SK-N-SH (cell line): ENCODE measurements around the gene HOXC6. TPM values are rescaled to one million over a fixed set of nuclear protein-coding genes. Genes with fewer than 3 reads are reported as not detected.

ENCODE experiments used
- CTCF ChIA-PET: fragments of 300-600, 350-600 bp; formaldehyde crosslinking; extraction: SDS; loops from one replicate; lab custom pipeline; 2021; lab: Yijun Ruan, JAX
- POLR2A ChIA-PET: fragments of 350-600 bp; sonication (Branson Sonifier 250); formaldehyde crosslinking; extraction: SDS; loops from one replicate; lab custom pipeline; 2020; ENCODE audit warnings: antibody characterized with exemption, inconsistent platforms; lab: Yijun Ruan, JAX
- DNase-seq: peaks from one replicate; pipeline ENCODE4 v3.0.0; 2012
- H2AFZ ChIP-seq: fragments of 200-600 bp; sonication (generic); 2 replicates; pipeline ENCODE4 v1.8.1; 2016; ENCODE audit warnings: antibody characterized with exemption, mild to moderate bottlenecking, low read depth
- H3F3A ChIP-seq: fragments of 200-600 bp; sonication (generic); replicated peaks from 2 replicates; pipeline ENCODE3; 2016; ENCODE audit warnings: antibody characterized with exemption, mild to moderate bottlenecking; ENCODE audit not compliant: insufficient read depth
- H3K27ac ChIP-seq, 2 experiments: fragments of 200-500 bp in 1 of 2; fragments of 200-600 bp in 1 of 2; sonication (Bioruptor generic) in 1 of 2; sonication (generic), shearing (Covaris generic) in 1 of 2; 2 replicates each; pipeline versions ENCODE4 v1.5.1 to v1.6.1; 2014 to 2016; ENCODE audit warnings: low read depth in 2 of 2, inconsistent platforms in 1 of 2, low read length in 1 of 2, mild to moderate bottlenecking in 1 of 2, mixed read lengths in 1 of 2
- H3K27me3 ChIP-seq: fragments of 200-600 bp; sonication (generic), shearing (Covaris generic); 2 replicates; pipeline ENCODE4 v1.6.1; 2016; ENCODE audit warnings: mixed run types; ENCODE audit not compliant: insufficient read depth
- H3K36me3 ChIP-seq, 2 experiments: fragments of 200-500 bp in 1 of 2; fragments of 200-600 bp in 1 of 2; sonication (Bioruptor generic) in 1 of 2; sonication (generic) in 1 of 2; replicated peaks in 1 of 2; 2 replicates each; pipeline versions ENCODE3 to v1.5.1; 2014 to 2016; ENCODE audit warnings: low read length in 1 of 2, mild to moderate bottlenecking in 1 of 2; ENCODE audit not compliant: insufficient read depth in 2 of 2, control insufficient read depth in 1 of 2
- H3K4me1 ChIP-seq, 2 experiments: fragments of 200-500 bp in 1 of 2; fragments of 200-600 bp in 1 of 2; sonication (Bioruptor generic) in 1 of 2; sonication (generic), shearing (Covaris generic) in 1 of 2; 2 replicates each; pipeline versions ENCODE4 v1.5.1 to v1.6.1; 2014 to 2016; ENCODE audit warnings: low read depth in 1 of 2, low read length in 1 of 2, mixed run types in 1 of 2; ENCODE audit not compliant: insufficient read depth in 2 of 2, control insufficient read depth in 1 of 2
- H3K4me2 ChIP-seq: fragments of 200-600 bp; sonication (generic), shearing (Covaris generic); 2 replicates; pipeline ENCODE4 v1.6.1; 2017; ENCODE audit warnings: mixed run types
- H3K4me3 ChIP-seq, 2 experiments: fragments of 200-500 bp in 1 of 2; fragments of 200-600 bp in 1 of 2; sonication (Bioruptor generic) in 1 of 2; sonication (generic), shearing (Covaris generic) in 1 of 2; 2 replicates each; pipeline versions ENCODE4 v1.5.1 to v1.8.1; 2014 to 2016; ENCODE audit warnings: low read depth in 2 of 2, inconsistent platforms in 1 of 2, low read length in 1 of 2, mild to moderate bottlenecking in 1 of 2, mixed read lengths in 1 of 2, moderate library complexity in 1 of 2
- H3K79me2 ChIP-seq: fragments of 200-600 bp; sonication (generic); 2 replicates; pipeline ENCODE4 v1.8.1; 2017; ENCODE audit warnings: mild to moderate bottlenecking; ENCODE audit not compliant: insufficient read depth
- H3K9ac ChIP-seq: fragments of 200-600 bp; sonication (generic); 2 replicates; pipeline ENCODE4 v1.6.1; 2017; ENCODE audit warnings: mixed run types
- H3K9me2 ChIP-seq: fragments of 200-600 bp; sonication (generic); 2 replicates; pipeline ENCODE4 v1.6.1; 2017; ENCODE audit warnings: mixed run types
- H3K9me3 ChIP-seq: fragments of 200-600 bp; sonication (generic); 2 replicates; pipeline ENCODE4 v1.6.1; 2017; ENCODE audit warnings: mixed run types, mild to moderate bottlenecking, moderate library complexity
- H4K20me1 ChIP-seq: fragments of 200-600 bp; sonication (generic); 2 replicates; pipeline ENCODE4 v1.6.1; 2017; ENCODE audit warnings: mild to moderate bottlenecking, mixed run types; ENCODE audit not compliant: insufficient read depth
- CHD2 ChIP-seq: fragments of 150-350 bp; IDR thresholded peaks from 2 replicates; pipeline ENCODE4 v1.6.1; 2018; ENCODE audit warnings: low read length; ENCODE audit not compliant: partially characterized antibody
- CTCF ChIP-seq: fragments of 200-600 bp; sonication (generic); IDR thresholded peaks from 2 replicates; pipeline ENCODE4 v1.6.1; 2017; ENCODE audit warnings: antibody characterized with exemption, mild to moderate bottlenecking, moderate library complexity
- ELF1 ChIP-seq: IDR thresholded peaks from 2 replicates; pipeline ENCODE4 v1.4.0; 2012
- EZH2phosphoT487 ChIP-seq: fragments of 200-600 bp; sonication (generic); IDR thresholded peaks from 2 replicates; pipeline ENCODE4 v1.6.1; 2017; ENCODE audit warnings: low read depth, mixed run types, mild to moderate bottlenecking, antibody characterized with exemption, moderate library complexity, borderline replicate concordance
- FOXJ3 ChIP-seq: sonication (generic); formaldehyde crosslinking; IDR thresholded peaks from 2 replicates; pipeline ENCODE4 v1.5.1; 2020; ENCODE audit warnings: mild to moderate bottlenecking, missing genetic modification reagents
- FOXM1 ChIP-seq: IDR thresholded peaks from 2 replicates; pipeline ENCODE4 v1.4.0; 2012; ENCODE audit warnings: low read depth, mild to moderate bottlenecking
- GABPA ChIP-seq: IDR thresholded peaks from 2 replicates; pipeline ENCODE4 v1.4.0; 2012; ENCODE audit warnings: low read depth, mild to moderate bottlenecking
- GATA2 ChIP-seq: sonication (generic); formaldehyde crosslinking; IDR thresholded peaks from 2 replicates; pipeline ENCODE4 v1.5.0; 2020; ENCODE audit warnings: mild to moderate bottlenecking, missing genetic modification reagents
- IRF3 ChIP-seq: fragments of 150-350 bp; IDR thresholded peaks from 2 replicates; pipeline ENCODE4 v1.6.1; 2016; ENCODE audit warnings: mild to moderate bottlenecking, low read depth, low read length
- MAX ChIP-seq: IDR thresholded peaks from 2 replicates; pipeline ENCODE4 v1.4.0; 2012; ENCODE audit warnings: low read depth
- NFIC ChIP-seq: IDR thresholded peaks from 2 replicates; pipeline ENCODE4 v1.4.0; 2012; ENCODE audit warnings: borderline replicate concordance
- NRF1 ChIP-seq: IDR thresholded peaks from 2 replicates; pipeline ENCODE4 v1.6.1; 2012; ENCODE audit warnings: low read depth, mild to moderate bottlenecking, low read length
- PBX3 ChIP-seq: IDR thresholded peaks from 2 replicates; pipeline ENCODE4; 2012
- RXRA ChIP-seq: IDR thresholded peaks from 2 replicates; pipeline ENCODE4 v1.4.0; 2012; ENCODE audit warnings: low read depth, mild to moderate bottlenecking, borderline replicate concordance
- SMC3 ChIP-seq: IDR thresholded peaks from 2 replicates; pipeline ENCODE4 v1.6.1; 2012; ENCODE audit warnings: low read depth, low read length, improper control_type of control experiment
- TCF12 ChIP-seq: IDR thresholded peaks from 2 replicates; pipeline ENCODE4 v1.4.0; 2012
- TEAD4 ChIP-seq: IDR thresholded peaks from 2 replicates; pipeline ENCODE4 v1.4.0; 2012; ENCODE audit warnings: mild to moderate bottlenecking, borderline replicate concordance; ENCODE audit not compliant: insufficient read depth
- USF1 ChIP-seq: IDR thresholded peaks from 2 replicates; pipeline ENCODE4 v1.4.0; 2012; ENCODE audit warnings: low read depth, borderline replicate concordance
- USF2 ChIP-seq: fragments of 150-350 bp; IDR thresholded peaks from 2 replicates; pipeline ENCODE4 v1.6.1; 2017; ENCODE audit warnings: antibody characterized with exemption, low read length, low read depth, borderline replicate concordance
- ZBTB33 ChIP-seq: IDR thresholded peaks from 2 replicates; pipeline ENCODE4 v1.4.0; 2012; ENCODE audit warnings: low read depth, borderline replicate concordance
- WGBS: methylation state at CpG from one replicate; pipeline ENCODE4 v1.1.6; 2017; ENCODE audit warnings: low lambda C conversion rate; 5-methylcytosine and 5-hydroxymethylcytosine counted together
- polyA plus RNA-seq, 3 experiments: library from polyadenylated mRNA; depleted of rRNA; stranded (reverse); fragments of >200 nt; gene quantifications; 2 replicates each; pipeline ENCODE4 v1.2.3, GENCODE V29; 2012

HOXC6 gene
- polyA plus RNA-seq, 1 of the 3 experiments (the other 2 are of a cell fraction) = 9.1 TPM

GRCh38 chr12:54047160-54047963 is 19.1 kb downstream of the HOXC6 start:
- no peak for TF ChIP-seq RXRA
- no peak for TF ChIP-seq SMC3
- no peak for TF ChIP-seq CHD2
- TF ChIP-seq GATA2 (CRISPR knock-in tag) = no peak
- no peak for TF ChIP-seq ELF1
- no peak for TF ChIP-seq USF2
- TF ChIP-seq TEAD4 = no peak
- no peak for TF ChIP-seq MAX
- no peak for TF ChIP-seq TCF12
- TF ChIP-seq FOXJ3 (CRISPR knock-in tag) = no peak
- TF ChIP-seq EZH2phosphoT487 = no peak
- no peak for TF ChIP-seq USF1
- no peak for TF ChIP-seq PBX3
- no peak for TF ChIP-seq NFIC
- no peak for TF ChIP-seq FOXM1
- TF ChIP-seq NRF1 = no peak
- no peak for TF ChIP-seq IRF3
- TF ChIP-seq CTCF = no peak
- no peak for TF ChIP-seq ZBTB33
- TF ChIP-seq GABPA = no peak

More at GRCh38 chr12:54047160-54047963, 19.1 kb downstream of the HOXC6 start:
- H3K4me3 ChIP-seq = no peak overlapping the region
- no peaks in the 10 kb centered on the region for H4K20me1 ChIP-seq
- no peaks in the 10 kb centered on the region for H3K9me2 ChIP-seq
- ChIA-PET CTCF (no interaction called here), POLR2A (no interaction called here)
- no peak overlapping the region for H3K9ac ChIP-seq
- H3K4me1 ChIP-seq = peaks cover 0 to under 1% of the 10 kb centered on the region in 2 experiments; a peak in 1 of 4 replicates
- no peaks in the 10 kb centered on the region for H3K27me3 ChIP-seq
- no peaks in the 10 kb centered on the region for H3K79me2 ChIP-seq
- no peak for DNase-seq
- no peaks in the 10 kb centered on the region for H3K36me3 ChIP-seq
- WGBS = 92% methylated on average over 61 of the region's 61 CpGs
- H3K9me3 ChIP-seq = no peaks in the 10 kb centered on the region
- H3K4me2 ChIP-seq = no peak overlapping the region
- H2AFZ ChIP-seq = no peak overlapping the region
- H3K27ac ChIP-seq = no peak overlapping the region
- no peaks in the 10 kb centered on the region for H3F3A ChIP-seq
